IMR-90 (cell line): ENCODE measurements around the gene H1-8. TPM values are rescaled to one million over a fixed set of nuclear protein-coding genes. Genes with fewer than 3 reads are reported as not detected.
A peak's percentile ranks its signal among the peaks of the same experiment; 100 is the strongest.

ENCODE experiments used
- ATAC-seq: fragments of 200-7000 bp; cut with Tn5 transposase; 2 replicates; pipeline ENCODE4 v1.9.1; 2020; ENCODE audit warnings: low read depth, mild to moderate bottlenecking, moderate library complexity
- BruUV-seq: library from RNA; stranded (reverse); fragments of 400-500 nt; replicated peaks from 2 replicates; lab custom pipeline; 2021; lab: Mats Ljungman, UMichigan
- CTCF ChIA-PET: fragments of 300-600 bp; formaldehyde crosslinking; extraction: SDS; loops from one replicate; lab custom pipeline; 2021; ENCODE audit warnings: antibody characterized with exemption; lab: Yijun Ruan, JAX
- POLR2A ChIA-PET: fragments of 300-600 bp; sonication (Branson Sonifier 250); formaldehyde crosslinking; loops from one replicate; lab custom pipeline; 2022; ENCODE audit warnings: antibody characterized with exemption; ENCODE audit not compliant: unreplicated experiment; lab: Charles Lee
- DNase-seq: peaks from one replicate; pipeline ENCODE4 v3.0.0; 2013
- H2AFZ ChIP-seq: replicated peaks from 2 replicates; pipeline ENCODE3; 2013; ENCODE audit warnings: low read length, mild to moderate bottlenecking; ENCODE audit not compliant: poor library complexity
- H2AK5ac ChIP-seq: 2 replicates; pipeline ENCODE4 v1.6.1; 2013; ENCODE audit warnings: low read depth, low read length, inconsistent platforms
- H2AK9ac ChIP-seq: replicated peaks from 2 replicates; pipeline ENCODE3; 2013; ENCODE audit warnings: mild to moderate bottlenecking, low read depth, low read length, moderate library complexity; ENCODE audit not compliant: poor library complexity
- H2BK120ac ChIP-seq: 2 replicates; pipeline ENCODE4 v1.6.1; 2013; ENCODE audit warnings: low read depth, low read length, inconsistent platforms
- H2BK15ac ChIP-seq: 3 replicates; pipeline ENCODE4 v1.6.1; 2013; ENCODE audit warnings: low read depth, low read length, inconsistent platforms
- H2BK20ac ChIP-seq: 2 replicates; pipeline ENCODE4 v1.6.1; 2013; ENCODE audit warnings: low read depth, mild to moderate bottlenecking, inconsistent platforms, low read length, moderate library complexity
- H2BK5ac ChIP-seq: 2 replicates; pipeline ENCODE4 v1.6.1; 2013; ENCODE audit warnings: mild to moderate bottlenecking, low read depth, low read length, inconsistent platforms; ENCODE audit not compliant: poor library complexity, severe bottlenecking
- H3K14ac ChIP-seq: replicated peaks from 2 replicates; pipeline ENCODE4 v1.6.1; 2013; ENCODE audit warnings: low read depth, low read length, inconsistent platforms
- H3K18ac ChIP-seq: 2 replicates; pipeline ENCODE4 v1.6.1; 2013; ENCODE audit warnings: low read depth, low read length, control low read depth
- H3K23ac ChIP-seq: 2 replicates; pipeline ENCODE4 v1.6.1; 2013; ENCODE audit warnings: low read depth, low read length, inconsistent platforms
- H3K27ac ChIP-seq: 2 replicates; pipeline ENCODE4 v1.5.1; 2013; ENCODE audit warnings: mild to moderate bottlenecking, control low read depth, low read length; ENCODE audit not compliant: insufficient read depth
- H3K27me3 ChIP-seq: 2 replicates; pipeline ENCODE4 v1.6.1; 2013; ENCODE audit warnings: low read length; ENCODE audit not compliant: control insufficient read depth, insufficient read depth
- H3K36me3 ChIP-seq: 2 replicates; pipeline ENCODE4 v1.6.1; 2013; ENCODE audit warnings: low read length, mixed read lengths; ENCODE audit not compliant: control insufficient read depth, insufficient read depth
- H3K4ac ChIP-seq: 2 replicates; pipeline ENCODE4 v1.6.1; 2013; ENCODE audit warnings: low read depth, low read length, inconsistent platforms
- H3K4me1 ChIP-seq: 2 replicates; pipeline ENCODE4 v1.6.1; 2013; ENCODE audit warnings: low read length, mixed read lengths; ENCODE audit not compliant: control insufficient read depth, insufficient read depth
- H3K4me2 ChIP-seq: 2 replicates; pipeline ENCODE4 v1.6.1; 2013; ENCODE audit warnings: low read depth, mild to moderate bottlenecking, control low read depth, low read length, moderate library complexity
- H3K4me3 ChIP-seq: 2 replicates; pipeline ENCODE4 v1.5.1; 2013; ENCODE audit warnings: low read depth, mild to moderate bottlenecking, control low read depth, low read length, moderate library complexity; ENCODE audit not compliant: insufficient read depth
- H3K56ac ChIP-seq: 2 replicates; pipeline ENCODE4 v1.6.1; 2013; ENCODE audit warnings: low read length, inconsistent platforms; ENCODE audit not compliant: insufficient read depth; ENCODE audit errors: extremely low read depth
- H3K79me1 ChIP-seq, 2 experiments: 2 replicates each; pipeline ENCODE4 v1.6.1; 2013; ENCODE audit warnings: low read length in 2 of 2, inconsistent platforms in 1 of 2, low read depth in 1 of 2
- H3K9ac ChIP-seq: 2 replicates; pipeline ENCODE4 v1.6.1; 2013; ENCODE audit warnings: low read depth, low read length, control low read depth
- H3K9me1 ChIP-seq: 2 replicates; pipeline ENCODE4 v1.6.1; 2013; ENCODE audit warnings: low read length, inconsistent platforms; ENCODE audit not compliant: insufficient read depth
- H3K9me3 ChIP-seq: 2 replicates; pipeline ENCODE4 v1.6.1; 2013; ENCODE audit warnings: low read length; ENCODE audit not compliant: control insufficient read depth, insufficient read depth
- H4K20me1 ChIP-seq: 2 replicates; pipeline ENCODE4 v1.6.1; 2013; ENCODE audit warnings: low read length, inconsistent platforms; ENCODE audit not compliant: insufficient read depth
- H4K5ac ChIP-seq: 2 replicates; pipeline ENCODE4 v1.6.1; 2013; ENCODE audit warnings: mild to moderate bottlenecking, low read depth, low read length, control low read depth
- H4K8ac ChIP-seq, 2 experiments: 2 replicates each; pipeline ENCODE4 v1.6.1; 2013; ENCODE audit warnings: low read depth in 2 of 2, low read length in 2 of 2, control low read depth in 1 of 2, inconsistent platforms in 1 of 2
- H4K91ac ChIP-seq: 2 replicates; pipeline ENCODE4 v1.6.1; 2013; ENCODE audit warnings: low read depth, low read length, inconsistent platforms; ENCODE audit not compliant: insufficient read depth
- CEBPB ChIP-seq: IDR thresholded peaks from 2 replicates; pipeline ENCODE4 v1.6.1; 2012; ENCODE audit warnings: low read depth, low read length, improper control_type of control experiment
- MAFK ChIP-seq: IDR thresholded peaks from 2 replicates; pipeline ENCODE4 v1.6.1; 2012; ENCODE audit warnings: low read depth, low read length, improper control_type of control experiment
- MXI1 ChIP-seq: IDR thresholded peaks from 2 replicates; pipeline ENCODE4 v1.6.1; 2012; ENCODE audit warnings: low read depth, mild to moderate bottlenecking, low read length, moderate library complexity, borderline replicate concordance
- NFE2L2 ChIP-seq: fragments of 150-350 bp; IDR thresholded peaks from 2 replicates; pipeline ENCODE4 v1.6.1; 2016; ENCODE audit warnings: low read depth, mild to moderate bottlenecking, low read length
- POLR2A ChIP-seq: IDR thresholded peaks from 2 replicates; pipeline ENCODE4 v1.6.1; 2012; ENCODE audit warnings: mild to moderate bottlenecking, low read depth, low read length
- RCOR1 ChIP-seq: IDR thresholded peaks from 2 replicates; pipeline ENCODE4 v1.6.1; 2012; ENCODE audit warnings: mild to moderate bottlenecking, low read length, improper control_type of control experiment; ENCODE audit not compliant: insufficient replicate concordance
- RFX5 ChIP-seq: IDR thresholded peaks from 2 replicates; pipeline ENCODE4 v1.8.0; 2012; ENCODE audit warnings: low read depth, mild to moderate bottlenecking, low read length, moderate library complexity
- WGBS, 2 experiments: methylation state at CpG; one replicate each; pipeline versions ENCODE4 v1.1.5 to v1.1.7; 2013; ENCODE audit warnings: missing lambda C conversion rate in 2 of 2; ENCODE audit not compliant: insufficient read length in 1 of 2; ENCODE audit errors: extremely low coverage in 2 of 2; 5-methylcytosine and 5-hydroxymethylcytosine counted together
- dilution Hi-C: fragments of 300-500 bp; cut with HindIII; formaldehyde crosslinking; loops from one replicate; pipeline ENCODE4 v1.14.3; 2018; ENCODE audit warnings: low sequenced_read_pairs; ENCODE audit not compliant: unreplicated experiment
- in situ Hi-C: fragments of 300-500 bp; cut with MboI; formaldehyde crosslinking; loops from 3 replicates; pipeline ENCODE4 v1.14.3; 2019; ENCODE audit warnings: low sequenced_read_pairs, inconsistent platforms, mixed read lengths
- intact Hi-C: fragments of 100-400 bp; cut with micrococcal nuclease; formaldehyde crosslinking; loops from 2 replicates; pipeline ENCODE4 v1.10.0; 2022
- polyA plus RNA-seq, 3 experiments: library from polyadenylated mRNA; depleted of rRNA; stranded (reverse); fragments of >200 nt; gene quantifications; 2 replicates each; pipeline ENCODE4 v1.2.3, GENCODE V29; 2012; ENCODE audit warnings: low replicate concordance in 1 of 3
- total RNA-seq: library from RNA; depleted of rRNA; stranded (reverse); fragments of >200 nt; gene quantifications from 2 replicates; pipeline ENCODE4 v1.2.3, GENCODE V29; 2012
- TF ChIP-seq, protein P1 (sequence below): fragments of 150-350 bp; IDR thresholded peaks from 2 replicates; pipeline ENCODE4 v1.6.1; 2017; ENCODE audit warnings: mild to moderate bottlenecking, antibody characterized with exemption, low read length, low read depth
- TF ChIP-seq, protein P2 (sequence below): conservative IDR thresholded peaks from 2 replicates; pipeline ENCODE4 v1.5.1; 2012; ENCODE audit warnings: mild to moderate bottlenecking, low read depth, low read length, improper control_type of control experiment
- TF ChIP-seq, protein P3 (sequence below): fragments of 150-350 bp; IDR thresholded peaks from 2 replicates; pipeline ENCODE4 v1.6.1; 2016; ENCODE audit warnings: low read depth, mild to moderate bottlenecking, low read length, moderate library complexity, borderline replicate concordance

H1-8 gene
- total and polyA plus RNA-seq, 2 of the 4 experiments (the other 2 are of a cell fraction) = not detected

DNA sequence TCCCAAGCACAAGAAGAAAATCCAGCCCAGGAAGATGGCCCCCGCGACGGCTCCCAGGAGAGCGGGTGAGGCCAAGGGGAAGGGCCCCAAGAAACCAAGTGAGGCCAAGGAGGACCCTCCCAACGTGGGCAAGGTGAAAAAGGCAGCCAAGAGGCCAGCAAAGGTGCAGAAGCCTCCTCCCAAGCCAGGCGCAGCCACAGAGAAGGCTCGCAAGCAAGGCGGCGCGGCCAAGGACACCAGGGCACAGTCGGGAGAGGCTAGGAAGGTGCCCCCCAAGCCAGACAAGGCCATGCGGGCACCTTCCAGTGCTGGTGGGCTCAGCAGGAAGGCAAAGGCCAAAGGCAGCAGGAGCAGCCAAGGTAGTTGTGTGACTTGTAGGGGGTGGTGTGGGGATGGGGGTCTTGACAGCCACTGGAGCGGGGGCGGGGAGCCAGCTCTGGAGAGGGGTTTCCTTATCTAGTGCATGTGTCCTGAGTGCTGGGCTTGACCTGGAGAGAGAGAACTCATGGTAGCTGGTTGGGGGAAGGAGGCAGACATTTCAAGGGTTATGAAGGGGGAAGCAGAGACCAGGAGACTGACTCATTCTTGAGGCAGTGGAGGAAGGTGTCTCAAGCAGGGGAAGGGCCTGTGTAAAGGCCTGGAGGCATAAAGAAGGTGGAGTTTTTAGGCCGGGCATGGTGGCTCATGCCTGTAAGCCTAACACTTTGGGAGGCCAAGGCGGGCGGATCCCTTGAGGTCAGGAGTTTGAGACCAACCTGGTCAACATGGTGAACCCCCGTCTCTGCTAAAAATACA, 6.2 kb downstream of the H1-8 start:
- Histone ChIP-seq H3K56ac (no peak overlapping the region), H3K27me3 (no peaks in the 10 kb centered on the region), H2AK9ac (peak overlapping the region; percentile 80), H3K36me3 (no peaks in the 10 kb centered on the region), H4K8ac (peak overlapping the region in 1 of 2 experiments; percentile 53; a peak in 2 of 4 replicates), H2AFZ (peak overlapping the region; percentile 57), H3K4me3 (no peak overlapping the region), H2BK120ac (peak overlapping the region; percentile 59; the same call in 1 of the 2 replicates), H4K20me1 (no peaks in the 10 kb centered on the region), H2BK5ac (no peak overlapping the region), H3K18ac (no peak overlapping the region; the same call in 1 of the 2 replicates), H2AK5ac (peak overlapping the region; percentile 93), H3K4me1 (peaks cover 3% of the 10 kb centered on the region; the same call in 1 of the 2 replicates), H3K9ac (no peak overlapping the region), H3K9me3 (no peaks in the 10 kb centered on the region), H3K4me2 (no peak overlapping the region), H3K9me1 (0 out of 2 replicates have a peak, but pooled peaks cover 9% of the 10 kb centered on the region), H3K4ac (peak overlapping the region; percentile 18; the same call in 1 of the 2 replicates), H3K79me1 (no peaks in the 10 kb centered on the region), H3K14ac (no peak overlapping the region), H4K5ac (no peak overlapping the region), H2BK15ac (no peak overlapping the region), H2BK20ac (no peak overlapping the region), H3K27ac (no peak overlapping the region), H4K91ac (peak overlapping the region; percentile 51), H3K23ac (no peak overlapping the region)
- in situ Hi-C loops (no loop called here), intact Hi-C loops (no loop called here), dilution Hi-C loops (no loop called here)
- ChIA-PET POLR2A (interaction anchor here (0.6 kb wide), 1 partner anchor 132 kb away, joined by 3 read pairs; no protein-coding TSS in a partner anchor), CTCF (no interaction called here)
- peak; percentile 61 for DNase-seq
- ATAC-seq = peak; percentile 82
- 88% methylated on average over 11 of the region's 18 CpGs; no CpG with 5 or more reads in 1 of the 2 experiments for WGBS, 2 experiments
- TF ChIP-seq, protein P1, sequence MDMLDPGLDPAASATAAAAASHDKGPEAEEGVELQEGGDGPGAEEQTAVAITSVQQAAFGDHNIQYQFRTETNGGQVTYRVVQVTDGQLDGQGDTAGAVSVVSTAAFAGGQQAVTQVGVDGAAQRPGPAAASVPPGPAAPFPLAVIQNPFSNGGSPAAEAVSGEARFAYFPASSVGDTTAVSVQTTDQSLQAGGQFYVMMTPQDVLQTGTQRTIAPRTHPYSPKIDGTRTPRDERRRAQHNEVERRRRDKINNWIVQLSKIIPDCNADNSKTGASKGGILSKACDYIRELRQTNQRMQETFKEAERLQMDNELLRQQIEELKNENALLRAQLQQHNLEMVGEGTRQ = no peak
- TF ChIP-seq CEBPB (no peak), MAFK (no peak), MXI1 (no peak), POLR2A (no peak), RFX5 (no peak), NFE2L2 (no peak), RCOR1 (no peak)
- TF ChIP-seq, protein P2, sequence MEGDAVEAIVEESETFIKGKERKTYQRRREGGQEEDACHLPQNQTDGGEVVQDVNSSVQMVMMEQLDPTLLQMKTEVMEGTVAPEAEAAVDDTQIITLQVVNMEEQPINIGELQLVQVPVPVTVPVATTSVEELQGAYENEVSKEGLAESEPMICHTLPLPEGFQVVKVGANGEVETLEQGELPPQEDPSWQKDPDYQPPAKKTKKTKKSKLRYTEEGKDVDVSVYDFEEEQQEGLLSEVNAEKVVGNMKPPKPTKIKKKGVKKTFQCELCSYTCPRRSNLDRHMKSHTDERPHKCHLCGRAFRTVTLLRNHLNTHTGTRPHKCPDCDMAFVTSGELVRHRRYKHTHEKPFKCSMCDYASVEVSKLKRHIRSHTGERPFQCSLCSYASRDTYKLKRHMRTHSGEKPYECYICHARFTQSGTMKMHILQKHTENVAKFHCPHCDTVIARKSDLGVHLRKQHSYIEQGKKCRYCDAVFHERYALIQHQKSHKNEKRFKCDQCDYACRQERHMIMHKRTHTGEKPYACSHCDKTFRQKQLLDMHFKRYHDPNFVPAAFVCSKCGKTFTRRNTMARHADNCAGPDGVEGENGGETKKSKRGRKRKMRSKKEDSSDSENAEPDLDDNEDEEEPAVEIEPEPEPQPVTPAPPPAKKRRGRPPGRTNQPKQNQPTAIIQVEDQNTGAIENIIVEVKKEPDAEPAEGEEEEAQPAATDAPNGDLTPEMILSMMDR = no peak
- TF ChIP-seq, protein P3, sequence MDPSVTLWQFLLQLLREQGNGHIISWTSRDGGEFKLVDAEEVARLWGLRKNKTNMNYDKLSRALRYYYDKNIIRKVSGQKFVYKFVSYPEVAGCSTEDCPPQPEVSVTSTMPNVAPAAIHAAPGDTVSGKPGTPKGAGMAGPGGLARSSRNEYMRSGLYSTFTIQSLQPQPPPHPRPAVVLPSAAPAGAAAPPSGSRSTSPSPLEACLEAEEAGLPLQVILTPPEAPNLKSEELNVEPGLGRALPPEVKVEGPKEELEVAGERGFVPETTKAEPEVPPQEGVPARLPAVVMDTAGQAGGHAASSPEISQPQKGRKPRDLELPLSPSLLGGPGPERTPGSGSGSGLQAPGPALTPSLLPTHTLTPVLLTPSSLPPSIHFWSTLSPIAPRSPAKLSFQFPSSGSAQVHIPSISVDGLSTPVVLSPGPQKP = no peak
- BruUV-seq = no TSS peak
